ENCODE data around the gene MITF.
"Not testable (repeated sequence)": the region's sequence is repeated elsewhere in the genome, so short reads cannot be mapped to it uniquely, and the experiment has no call there.

MITF gene

GRCh38 chr3:69872783-69873378, 133.6 kb downstream of the MITF start:
- DNase-seq (ENCODE audit: low spot score), result no peak

GRCh38 chr3:69876073-69876472, 136.8 kb downstream of the MITF start:
- DNase-seq (ENCODE audit: low spot score), result no peak

DNA sequence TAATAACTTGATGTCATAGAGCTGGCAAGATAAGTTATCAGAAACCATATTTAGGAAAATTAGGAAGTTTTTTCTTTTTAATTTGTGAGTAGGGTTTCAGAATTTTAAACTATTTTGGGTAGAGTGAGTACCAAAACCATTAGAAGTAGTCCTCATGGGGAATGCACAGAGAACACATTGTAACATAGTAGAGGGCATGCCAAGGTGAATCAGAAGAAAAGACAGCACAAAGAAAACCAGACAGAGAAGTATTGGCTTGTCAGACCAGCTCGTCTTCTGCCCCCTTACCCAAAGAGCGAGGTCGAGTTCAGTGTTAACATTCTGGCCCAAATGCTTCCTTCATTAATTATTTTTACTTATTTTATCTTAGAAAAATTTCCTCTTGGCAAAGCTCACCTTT, 139.0 kb downstream of the MITF start:
- no peak for DNase-seq (ENCODE audit: low spot score)

DNA sequence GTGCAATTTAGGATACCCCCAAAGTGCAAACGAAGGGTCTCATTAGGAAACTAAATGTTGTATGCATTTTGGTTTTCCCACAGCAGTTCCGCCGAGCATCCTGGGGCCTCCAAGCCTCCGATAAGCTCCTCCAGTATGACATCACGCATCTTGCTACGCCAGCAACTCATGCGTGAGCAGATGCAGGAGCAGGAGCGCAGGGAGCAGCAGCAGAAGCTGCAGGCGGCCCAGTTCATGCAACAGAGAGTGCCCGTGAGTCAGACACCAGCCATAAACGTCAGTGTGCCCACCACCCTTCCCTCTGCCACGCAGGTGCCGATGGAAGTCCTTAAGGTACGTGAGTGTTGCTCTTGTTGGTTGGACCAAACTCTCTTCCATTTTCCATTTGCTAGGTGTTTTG, 139.8 kb downstream of the MITF start:
- no peak for DNase-seq (ENCODE audit: low spot score)

GRCh38 chr3:69880069-69880640, 140.9 kb downstream of the MITF start:
- no peak for DNase-seq (ENCODE audit: low spot score)

DNA sequence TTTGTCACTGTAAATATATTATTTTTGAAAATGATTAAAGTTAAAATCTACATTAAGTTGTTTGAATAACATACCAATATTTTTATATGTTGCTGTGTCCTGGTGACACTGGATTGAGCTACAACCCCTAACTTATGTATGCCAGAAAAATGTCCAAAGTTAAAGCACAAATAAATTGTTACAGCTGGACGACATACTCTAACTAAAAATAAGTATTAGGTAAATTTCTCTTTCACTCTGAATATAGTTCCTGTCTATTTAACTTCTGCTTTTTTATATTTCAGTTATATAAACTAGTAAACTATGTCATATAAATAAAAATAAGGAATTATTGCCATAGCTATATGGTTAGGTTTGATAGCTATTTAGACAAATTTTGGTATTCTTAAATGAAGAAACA, 141.8 kb downstream of the MITF start:
- no peak for DNase-seq (ENCODE audit: low spot score)

GRCh38 chr3:69881756-69882428, 142.6 kb downstream of the MITF start:
- no peak for DNase-seq (ENCODE audit: low spot score)

DNA sequence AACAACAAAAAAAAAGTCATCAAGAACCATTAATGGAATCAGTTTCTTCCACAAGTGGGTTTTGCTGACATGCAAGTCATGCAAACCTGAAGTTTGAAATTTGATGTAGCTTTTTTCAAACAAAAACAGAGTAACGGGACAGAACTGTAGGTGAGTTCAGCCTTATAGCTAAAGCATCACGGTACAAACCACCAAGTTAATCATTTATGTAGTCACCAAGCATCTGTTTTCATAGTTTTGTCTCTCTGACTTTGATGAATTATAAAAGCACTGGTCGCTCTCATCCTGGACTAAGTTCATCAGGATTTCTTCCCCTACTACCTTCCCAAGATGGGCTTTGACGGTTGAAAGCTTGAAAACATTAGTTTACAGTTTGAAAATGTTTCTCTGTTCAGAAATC, 143.3 kb downstream of the MITF start:
- DNase-seq (ENCODE audit: low spot score), result no peak

- peak; percentile 89 for DNase-seq (ENCODE audit: low spot score)
These were observed 149.0 kb downstream of the MITF start for GRCh38 chr3:69888040-69888942.

- DNase-seq (ENCODE audit: low spot score), result no peak
These were observed 149.7 kb downstream of the MITF start for GRCh38 chr3:69888943-69889315.

DNA sequence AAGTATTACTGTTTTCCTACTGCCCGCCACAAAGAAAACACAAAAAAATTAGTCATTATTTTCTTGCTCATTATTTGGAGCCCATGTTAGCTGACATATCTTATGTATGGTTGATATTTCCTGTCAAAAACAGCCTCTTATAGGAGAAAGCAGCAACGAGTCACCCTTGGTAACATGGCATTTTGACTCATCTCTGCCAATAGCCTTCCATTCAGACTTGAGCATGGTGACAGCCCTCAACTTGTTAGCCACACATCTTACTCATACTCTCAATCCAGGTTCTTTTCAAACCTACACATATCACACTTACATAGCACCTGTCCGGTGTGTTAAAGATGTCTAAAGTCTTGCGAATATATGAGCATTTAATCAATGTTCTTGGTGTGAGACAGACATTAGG, 150.8 kb downstream of the MITF start:
- DNase-seq (ENCODE audit: low spot score), result no peak

- no peak for DNase-seq (ENCODE audit: low spot score)
These were observed 151.4 kb downstream of the MITF start for GRCh38 chr3:69890691-69891090.

- DNase-seq (ENCODE audit: low spot score), result no peak
These were observed 153.4 kb downstream of the MITF start for GRCh38 chr3:69892706-69893105.

DNA sequence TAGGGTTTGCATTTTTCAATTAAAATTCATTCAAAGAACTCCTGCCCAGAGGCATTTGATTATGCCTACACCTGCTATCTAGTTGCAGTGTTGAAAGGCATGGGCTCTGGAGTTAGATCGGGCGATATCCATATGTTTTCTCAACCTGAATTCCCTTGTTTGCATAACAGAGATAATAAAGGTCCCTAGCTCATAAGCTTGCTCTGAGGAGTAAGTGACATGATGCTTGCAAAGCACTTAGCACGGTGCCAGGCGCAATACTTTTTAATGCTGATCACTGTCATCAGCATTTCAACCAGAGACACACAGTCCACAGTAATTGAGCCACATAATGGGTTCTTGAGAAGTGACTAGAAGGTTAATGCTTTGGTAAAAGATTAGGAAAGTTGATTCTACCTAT, 154.0 kb downstream of the MITF start:
- no peak for DNase-seq (ENCODE audit: low spot score)

DNA sequence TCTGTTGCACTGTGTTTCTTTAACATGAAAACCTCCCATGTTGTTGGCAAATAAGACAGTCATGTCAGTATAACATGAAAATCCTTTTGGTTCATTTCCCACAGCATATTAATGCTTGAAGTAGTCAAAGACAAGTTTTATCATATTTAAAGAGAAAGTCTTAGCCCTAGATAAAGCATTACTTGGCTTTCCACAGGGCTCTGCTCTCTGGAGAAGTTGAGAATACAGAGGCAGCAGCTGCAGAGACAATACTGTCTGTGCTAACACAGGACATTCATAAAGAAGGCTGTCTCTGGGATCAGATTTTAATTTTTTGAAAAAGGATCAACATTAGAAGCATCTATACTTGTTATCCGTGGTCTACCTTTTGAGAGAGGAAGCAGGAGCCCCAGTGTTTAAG, 156.8 kb downstream of the MITF start:
- DNase-seq (ENCODE audit: low spot score), result peak; percentile 56

- DNase-seq (ENCODE audit: low spot score), result no peak
These were observed 161.1 kb downstream of the MITF start for GRCh38 chr3:69900331-69900730.

DNA sequence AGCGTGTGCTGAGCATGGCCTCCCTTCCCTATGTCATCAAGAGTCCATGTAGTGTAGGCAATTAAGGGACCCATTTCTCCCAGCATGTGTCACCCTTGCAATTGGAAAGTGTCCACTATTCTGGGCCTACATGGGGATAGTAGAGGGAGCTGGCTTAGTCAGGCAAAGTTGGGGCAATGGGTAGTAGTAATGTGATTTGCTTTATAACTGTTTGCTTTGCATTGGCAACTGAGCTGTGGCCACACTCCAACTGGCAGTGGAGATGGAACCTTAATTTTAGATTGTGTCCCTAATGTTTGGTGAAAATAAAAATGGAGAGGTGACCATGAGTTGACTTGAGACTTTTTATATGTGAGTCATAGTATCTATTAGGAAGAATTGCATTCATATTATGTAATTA, 162.5 kb downstream of the MITF start:
- no peak for DNase-seq (ENCODE audit: low spot score)

GRCh38 chr3:69902386-69902785, 163.1 kb downstream of the MITF start:
- DNase-seq (ENCODE audit: low spot score), result no peak

GRCh38 chr3:69906351-69906966, 167.2 kb downstream of the MITF start:
- no peak for DNase-seq (ENCODE audit: low spot score)

- no peak for DNase-seq (ENCODE audit: low spot score)
These were observed 168.3 kb downstream of the MITF start for GRCh38 chr3:69907554-69907953.

DNA sequence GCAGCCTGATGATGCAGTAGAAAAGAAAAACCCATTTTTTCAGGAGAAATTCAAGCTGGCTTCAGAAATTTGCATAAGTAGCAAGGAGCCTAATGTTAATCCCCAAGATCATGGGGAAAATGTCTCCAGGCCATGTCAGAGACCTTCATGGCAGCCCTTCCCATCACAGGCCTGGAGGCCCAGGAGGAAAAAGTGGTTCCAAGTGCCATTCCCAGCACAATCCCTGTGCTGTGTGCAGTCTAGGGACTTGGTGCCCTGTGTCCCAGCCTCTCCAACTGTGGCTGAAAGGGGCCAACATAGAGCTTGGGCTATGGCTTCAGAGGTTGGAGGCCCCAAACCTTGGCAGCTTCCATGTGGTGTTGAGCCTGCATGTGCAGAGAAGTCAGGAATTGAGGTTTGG, 170.6 kb downstream of the MITF start:
- DNase-seq (ENCODE audit: low spot score), result not testable (repeated sequence)

GRCh38 chr3:69913422-69913821, 174.2 kb downstream of the MITF start:
- no peak for DNase-seq (ENCODE audit: low spot score)
